Panc1 (cell line): ENCODE measurements around the gene TBC1D16. TPM values are rescaled to one million over a fixed set of nuclear protein-coding genes. Genes with fewer than 3 reads are reported as not detected.

Source experiments
- ATAC-seq: fragments of 200-7000 bp; cut with Tn5 transposase; 2 replicates; pipeline ENCODE4 v1.9.1; 2020; ENCODE audit warnings: mild to moderate bottlenecking, moderate library complexity
- BruUV-seq: library from RNA; stranded (reverse); fragments of 400-500 nt; replicated peaks from 2 replicates; lab custom pipeline; 2021; lab: Mats Ljungman, UMichigan
- CTCF ChIA-PET: fragments of 300-600 bp; sonication (Branson Sonifier 250); formaldehyde crosslinking; loops from one replicate; lab custom pipeline; 2022; ENCODE audit warnings: antibody characterized with exemption; lab: Charles Lee
- POLR2A ChIA-PET: fragments of 300-600 bp; sonication (Branson Sonifier 250); formaldehyde crosslinking; loops from one replicate; lab custom pipeline; 2022; ENCODE audit warnings: antibody characterized with exemption; lab: Charles Lee
- DNase-seq: peaks from one replicate; pipeline ENCODE4 v3.0.0-alpha.2; 2010; ENCODE audit warnings: low read depth, low spot score
- H3K27ac ChIP-seq: 2 replicates; pipeline ENCODE4 v1.5.1; 2011; ENCODE audit warnings: mild to moderate bottlenecking, low read length, inconsistent platforms
- H3K27me3 ChIP-seq: fragments of 200-500 bp; sonication (Bioruptor generic); 2 replicates; pipeline ENCODE4 v1.6.0; 2014; ENCODE audit warnings: low read length, inconsistent platforms; ENCODE audit not compliant: control insufficient read depth, insufficient read depth
- H3K36me3 ChIP-seq: fragments of 200-500 bp; sonication (Bioruptor generic); 2 replicates; pipeline ENCODE4 v1.5.1; 2014; ENCODE audit warnings: inconsistent platforms, mild to moderate bottlenecking, low read length, moderate library complexity; ENCODE audit not compliant: control insufficient read depth, insufficient read depth
- H3K4me1 ChIP-seq: 2 replicates; pipeline ENCODE4 v1.5.1; 2011; ENCODE audit warnings: inconsistent platforms, mild to moderate bottlenecking, low read length, moderate library complexity; ENCODE audit not compliant: control insufficient read depth, insufficient read depth
- H3K4me3 ChIP-seq, 2 experiments: 2 replicates each; pipeline ENCODE4 v1.5.1; 2011 to 2012; ENCODE audit warnings: low read depth in 2 of 2, low read length in 2 of 2, mild to moderate bottlenecking in 2 of 2, inconsistent platforms in 1 of 2, moderate library complexity in 1 of 2
- H3K9me3 ChIP-seq: fragments of 200-500 bp; sonication (Bioruptor generic); 2 replicates; pipeline ENCODE4 v1.5.1; 2014; ENCODE audit warnings: low read depth, mild to moderate bottlenecking, inconsistent platforms, low read length, moderate library complexity; ENCODE audit not compliant: control insufficient read depth, insufficient read depth
- POLR2AphosphoS5 ChIP-seq: IDR thresholded peaks from 2 replicates; pipeline ENCODE4 v1.6.1; 2012; ENCODE audit warnings: mild to moderate bottlenecking, low read depth, low read length, moderate library complexity
- REST ChIP-seq, 2 experiments: IDR thresholded peaks; 2 replicates each; pipeline ENCODE4 v1.6.1; 2011 to 2012; ENCODE audit warnings: low read depth in 2 of 2, control low read depth in 1 of 2, low read length in 1 of 2, mild to moderate bottlenecking in 1 of 2, moderate library complexity in 1 of 2; ENCODE audit not compliant: insufficient read depth in 1 of 2
- SIN3A ChIP-seq: IDR thresholded peaks from 2 replicates; pipeline ENCODE4 v1.6.1; 2012; ENCODE audit warnings: low read depth, mild to moderate bottlenecking, low read length, moderate library complexity, borderline replicate concordance; ENCODE audit not compliant: insufficient read depth
- TCF7L2 ChIP-seq: IDR thresholded peaks from 2 replicates; pipeline ENCODE4 v1.6.1; 2011; ENCODE audit warnings: mild to moderate bottlenecking, low read depth, low read length, inconsistent platforms
- in situ Hi-C: cut with HindIII; loops from 2 replicates; pipeline ENCODE4 v1.10.0; 2016; ENCODE audit warnings: low sequenced_read_pairs, low pct_unique_long_range_greater_than_20kb
- intact Hi-C: fragments of 100-400 bp; cut with micrococcal nuclease; formaldehyde crosslinking; loops from one replicate; pipeline ENCODE4 v1.10.0; 2022; ENCODE audit not compliant: unreplicated experiment
- total RNA-seq: library from RNA; stranded (reverse); gene quantifications from one replicate; pipeline ENCODE4 v1.2.1, GENCODE V29; 2021; ENCODE audit not compliant: unreplicated experiment
- TF ChIP-seq, protein P1 (sequence below): fragments of 450-650 bp; IDR thresholded peaks from 2 replicates; pipeline ENCODE4 v1.5.1; 2017; ENCODE audit warnings: mild to moderate bottlenecking

TBC1D16 gene
- total RNA-seq, 1 experiment from 2014 or later: 41.6 TPM

DNA sequence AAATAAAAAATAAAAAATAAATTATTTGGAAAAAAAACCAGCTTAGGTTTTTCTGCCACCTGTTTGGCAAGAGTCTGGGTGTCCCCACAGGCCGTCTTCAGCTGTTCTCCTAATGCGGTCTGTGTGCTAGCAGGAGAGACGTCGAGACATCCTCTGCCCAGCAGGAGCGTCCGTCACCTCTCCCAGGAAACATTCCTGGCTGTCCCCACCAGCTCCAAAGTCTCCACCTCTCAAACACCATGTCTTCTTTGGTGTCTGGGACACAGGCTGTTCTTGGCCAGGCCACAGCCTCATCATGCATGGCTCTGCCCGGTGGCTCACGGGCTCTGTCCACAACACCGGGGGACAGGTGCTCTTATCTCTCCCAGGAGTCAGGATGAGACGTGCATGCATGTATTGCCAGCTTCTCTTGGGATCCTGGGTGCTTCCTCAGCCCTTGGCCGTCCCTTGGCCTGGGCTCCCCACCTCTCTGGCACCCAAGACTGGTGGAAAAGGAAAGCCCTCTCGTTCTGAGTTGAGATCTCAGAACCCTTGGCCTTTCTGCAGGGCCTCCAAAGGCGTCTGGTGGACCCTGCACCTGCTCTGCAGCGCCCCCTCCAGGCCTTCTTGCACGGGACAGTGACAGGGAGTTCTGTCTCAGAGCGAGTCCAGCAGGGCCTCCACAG, 111.6 kb downstream of the TBC1D16 start:
- CTCF ChIA-PET: interaction anchor here (0.7 kb wide), 1 partner anchor 11 kb away, joined by 3 read pairs; no protein-coding TSS in a partner anchor
- TF ChIP-seq POLR2AphosphoS5 (no peak), TCF7L2 (no peak)
- TF ChIP-seq, protein P1, sequence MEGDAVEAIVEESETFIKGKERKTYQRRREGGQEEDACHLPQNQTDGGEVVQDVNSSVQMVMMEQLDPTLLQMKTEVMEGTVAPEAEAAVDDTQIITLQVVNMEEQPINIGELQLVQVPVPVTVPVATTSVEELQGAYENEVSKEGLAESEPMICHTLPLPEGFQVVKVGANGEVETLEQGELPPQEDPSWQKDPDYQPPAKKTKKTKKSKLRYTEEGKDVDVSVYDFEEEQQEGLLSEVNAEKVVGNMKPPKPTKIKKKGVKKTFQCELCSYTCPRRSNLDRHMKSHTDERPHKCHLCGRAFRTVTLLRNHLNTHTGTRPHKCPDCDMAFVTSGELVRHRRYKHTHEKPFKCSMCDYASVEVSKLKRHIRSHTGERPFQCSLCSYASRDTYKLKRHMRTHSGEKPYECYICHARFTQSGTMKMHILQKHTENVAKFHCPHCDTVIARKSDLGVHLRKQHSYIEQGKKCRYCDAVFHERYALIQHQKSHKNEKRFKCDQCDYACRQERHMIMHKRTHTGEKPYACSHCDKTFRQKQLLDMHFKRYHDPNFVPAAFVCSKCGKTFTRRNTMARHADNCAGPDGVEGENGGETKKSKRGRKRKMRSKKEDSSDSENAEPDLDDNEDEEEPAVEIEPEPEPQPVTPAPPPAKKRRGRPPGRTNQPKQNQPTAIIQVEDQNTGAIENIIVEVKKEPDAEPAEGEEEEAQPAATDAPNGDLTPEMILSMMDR: peak; percentile 89
- no TSS peak for BruUV-seq
- H3K9me3 ChIP-seq: no peaks in the 10 kb centered on the region
- no peak for DNase-seq
- H3K4me1 ChIP-seq: peaks cover 18% of the 10 kb centered on the region
- in situ Hi-C loops (no loop called here), intact Hi-C loops (no loop called here)
- H3K27ac ChIP-seq: no peak overlapping the region
- POLR2A ChIA-PET: no interaction called here
- peak; percentile 60 for ATAC-seq
- no peak overlapping the region for H3K4me3 ChIP-seq
- H3K36me3 ChIP-seq: no peaks in the 10 kb centered on the region
- no peaks in the 10 kb centered on the region for H3K27me3 ChIP-seq

DNA sequence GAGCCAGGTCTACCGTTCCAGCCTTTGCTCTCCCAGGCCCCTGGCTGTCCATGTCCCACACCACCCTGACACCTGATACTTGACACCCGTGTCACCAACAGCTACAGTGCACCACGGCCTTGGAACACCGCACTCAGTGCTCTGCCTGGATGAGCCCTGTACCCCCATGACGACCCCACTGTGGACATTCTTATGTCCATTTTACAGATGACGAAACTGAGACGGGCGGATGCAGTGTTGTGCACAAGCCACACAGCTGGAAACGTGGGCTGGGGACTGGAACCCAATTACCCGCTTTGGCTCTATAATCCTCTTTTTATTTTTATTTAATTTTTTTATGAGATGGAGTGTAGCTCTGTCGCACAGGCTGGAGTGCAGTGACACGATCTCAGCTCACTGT, 112.9 kb downstream of the TBC1D16 start:
- H3K4me3 ChIP-seq: no peak overlapping the region
- H3K9me3 ChIP-seq: no peaks in the 10 kb centered on the region
- in situ Hi-C loops: no loop called here
- DNase-seq (no peak), ATAC-seq (no peak)
- H3K27ac ChIP-seq: no peak overlapping the region
- H3K4me1 ChIP-seq: peaks cover 26% of the 10 kb centered on the region
- no peaks in the 10 kb centered on the region for H3K27me3 ChIP-seq
- no TSS peak for BruUV-seq
- no peaks in the 10 kb centered on the region for H3K36me3 ChIP-seq
- ChIA-PET POLR2A (no interaction called here), CTCF (interaction anchor here (0.7 kb wide), 1 partner anchor 111 kb away, joined by 4 read pairs; no protein-coding TSS in a partner anchor)
- intact Hi-C loops: no loop called here
- TF ChIP-seq, protein P1: no peak

DNA sequence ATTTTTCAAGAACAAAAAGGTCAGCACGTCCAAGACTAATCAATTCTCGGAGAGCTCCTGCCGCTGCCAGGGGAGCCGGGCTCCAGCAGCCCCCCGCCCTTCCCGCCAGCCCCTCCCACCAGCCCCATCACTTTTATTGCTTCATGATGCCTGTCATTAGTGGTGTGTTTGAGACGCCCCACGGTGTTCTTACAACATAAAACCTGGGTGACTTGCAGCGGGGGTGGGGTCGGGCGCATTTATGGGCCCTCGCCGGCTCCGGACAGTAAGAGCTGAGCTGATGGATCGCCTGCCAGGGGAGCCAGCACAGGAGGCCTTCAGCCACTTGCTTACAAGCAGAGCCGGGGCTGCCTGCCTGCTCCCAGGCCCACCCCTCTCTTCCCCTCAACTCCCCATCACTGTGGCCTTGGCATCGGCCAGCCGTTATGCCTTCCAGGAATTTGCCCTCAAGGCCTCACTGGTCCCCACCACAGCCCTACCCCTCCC, 113.5 kb downstream of the TBC1D16 start:
- intact Hi-C loops: no loop called here
- POLR2A ChIA-PET: no interaction called here
- no peaks in the 10 kb centered on the region for H3K27me3 ChIP-seq

More for the DNA sequence above, 113.5 kb downstream of the TBC1D16 start:
- peaks cover 26% of the 10 kb centered on the region for H3K4me1 ChIP-seq
- no peaks in the 10 kb centered on the region for H3K36me3 ChIP-seq
- CTCF ChIA-PET: interaction anchor here (0.7 kb wide), 1 partner anchor 111 kb away, joined by 4 read pairs; no protein-coding TSS in a partner anchor
- H3K27ac ChIP-seq: no peak overlapping the region
- ATAC-seq (no peak), DNase-seq (no peak)
- H3K4me3 ChIP-seq: no peak overlapping the region
- TF ChIP-seq, protein P1: no peak
- no peak for TF ChIP-seq POLR2AphosphoS5
- TF ChIP-seq TCF7L2: no peak
- TF ChIP-seq REST (IDR thresholded peaks at IDR 0.05; ENCODE audit: insufficient read depth in 1 of 2, low read depth in 2 of 2, low read length in 1 of 2): no peak
- TF ChIP-seq SIN3A: no peak
- no TSS peak for BruUV-seq
- no peaks in the 10 kb centered on the region for H3K9me3 ChIP-seq
- in situ Hi-C loops: no loop called here
